ENCODE measurements around the gene SCG5. TPM values are rescaled to one million over a fixed set of nuclear protein-coding genes. Genes with fewer than 3 reads are reported as not detected.
"Not testable (repeated sequence)": the region's sequence is repeated elsewhere in the genome, so short reads cannot be mapped to it uniquely, and the experiment has no call there.

The SCG5 gene
- 10 to 100 TPM in 1 of 4 donors, 1 to 10 TPM in 2, not detected in 1; 2.5 to 17.2 (median 3.2) TPM for total RNA-seq

GRCh38 chr15:32641517-32642059 is at the start of gene SCG5:
Gene SCG5 (plus strand): TSS chr15:32641710. CDS start chr15:32643593, 1,883 bp downstream.
- Histone ChIP-seq H3K36me3 (no peaks in the 10 kb centered on the region), H3K4me1 (no peaks in the 10 kb centered on the region), H3K9me3 (no peaks in the 10 kb centered on the region), H3K4me3 (peak within 1 kb of the TSS in 2 of 4 donors; percentile 31 to 43), H3K27me3 (no peaks in the 10 kb centered on the region), H3K27ac (no peak within 1 kb of the TSS)
- peak in 2 of 3 donors; percentile 55 for DNase-seq
- TF ChIP-seq CTCF (IDR thresholded peaks at IDR 0.05) (no peak), POLR2A (IDR thresholded peaks at IDR 0.05) (no peak)

GRCh38 chr15:32593151-32593550 is 48.4 kb upstream of the SCG5 start, which contains the start of gene GOLGA8N:
Gene GOLGA8N (plus strand): TSS chr15:32593456.
- H3K36me3 ChIP-seq, H3K4me3 ChIP-seq, H3K27me3 ChIP-seq, H3K4me1 ChIP-seq, H3K27ac ChIP-seq, H3K9me3 ChIP-seq, DNase-seq: not testable (repeated sequence)

GRCh38 chr15:32609518-32609917 is 32.0 kb upstream of the SCG5 start:
- H3K9me3 ChIP-seq, H3K27ac ChIP-seq, H3K4me1 ChIP-seq, H3K36me3 ChIP-seq, DNase-seq, H3K27me3 ChIP-seq, H3K4me3 ChIP-seq: not testable (repeated sequence)

- not testable (repeated sequence) for H3K4me1 ChIP-seq, DNase-seq, H3K4me3 ChIP-seq, H3K36me3 ChIP-seq, H3K27me3 ChIP-seq, H3K9me3 ChIP-seq, H3K27ac ChIP-seq
- TF ChIP-seq CTCF (IDR thresholded peaks at IDR 0.05) = peak in 2 of 6 experiments; percentile 24 to 39
Observed at GRCh38 chr15:32610719-32611118, 30.8 kb upstream of the SCG5 start.

- not testable (repeated sequence) for H3K36me3 ChIP-seq, H3K4me1 ChIP-seq, H3K27me3 ChIP-seq, H3K9me3 ChIP-seq
- peak overlapping the region; percentile 48 to 71 (median 62) for H3K4me3 ChIP-seq
- peak in 2 of 3 donors; percentile 59 to 76 for DNase-seq
- H3K27ac ChIP-seq = peak overlapping the region; percentile 67 to 83 (median 76)
Observed at GRCh38 chr15:32614712-32615050, 26.8 kb upstream of the SCG5 start.

- Histone ChIP-seq H3K27ac (peak within 1 kb of the TSS; percentile 67 to 83 (median 76)), H3K4me3 (peak within 1 kb of the TSS; percentile 48 to 71 (median 62))
- H3K27me3 ChIP-seq, H3K36me3 ChIP-seq, H3K9me3 ChIP-seq, H3K4me1 ChIP-seq: not testable (repeated sequence)
- peak; percentile 79 to 92 (median 84) for DNase-seq
Observed at GRCh38 chr15:32615051-32615870, 26.2 kb upstream of the SCG5 start, which contains the start of gene ARHGAP11A. Gene ARHGAP11A (plus strand): TSS chr15:32615504. CDS start chr15:32616212, 708 bp downstream.

GRCh38 chr15:32615871-32616426 is 25.6 kb upstream of the SCG5 start:
- not testable (repeated sequence) for H3K36me3 ChIP-seq, H3K4me1 ChIP-seq, DNase-seq, H3K9me3 ChIP-seq, H3K27me3 ChIP-seq
- Histone ChIP-seq H3K27ac (peak overlapping the region in 3 of 4 donors; percentile 73 to 83 (median 78)), H3K4me3 (peak overlapping the region; percentile 48 to 71 (median 62))

- no peak for TF ChIP-seq POLR2A (IDR thresholded peaks at IDR 0.05)
- no peak for TF ChIP-seq CTCF (IDR thresholded peaks at IDR 0.05)
- no peak for DNase-seq
Observed at GRCh38 chr15:32636410-32636809, 5.1 kb upstream of the SCG5 start.

More at GRCh38 chr15:32636410-32636809, 5.1 kb upstream of the SCG5 start:
- Histone ChIP-seq H3K9me3 (no peaks in the 10 kb centered on the region), H3K4me1 (no peaks in the 10 kb centered on the region), H3K4me3 (no peak overlapping the region), H3K36me3 (peaks cover 0 to 3% (median 0%) of the 10 kb centered on the region in 3 donors), H3K27me3 (no peaks in the 10 kb centered on the region), H3K27ac (no peak overlapping the region)
